ENCODE measurements around the gene FBP2.

DNA sequence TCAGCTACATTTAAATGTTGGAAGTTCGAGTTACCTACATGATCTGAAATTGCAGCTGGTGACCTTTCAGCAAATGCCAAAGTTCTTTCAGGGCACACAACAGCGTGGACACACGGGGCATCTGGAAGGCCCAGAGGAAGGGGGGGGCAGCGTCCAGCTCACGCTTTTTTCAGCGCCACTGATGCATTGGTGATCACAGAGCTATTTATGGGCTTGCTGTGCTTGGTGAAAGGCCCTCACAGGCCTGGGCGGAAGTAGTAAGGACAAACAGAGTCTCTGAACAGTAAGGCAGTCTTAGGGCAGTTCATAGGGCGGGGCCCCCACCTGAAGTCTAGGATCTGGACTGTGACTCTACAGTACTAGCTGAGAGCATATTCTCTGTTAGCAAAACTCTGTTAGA is 6.6 kb upstream of the FBP2 start:
- TF ChIP-seq POLR2A (IDR thresholded peaks at IDR 0.05): no peak
- TF ChIP-seq, protein P1, sequence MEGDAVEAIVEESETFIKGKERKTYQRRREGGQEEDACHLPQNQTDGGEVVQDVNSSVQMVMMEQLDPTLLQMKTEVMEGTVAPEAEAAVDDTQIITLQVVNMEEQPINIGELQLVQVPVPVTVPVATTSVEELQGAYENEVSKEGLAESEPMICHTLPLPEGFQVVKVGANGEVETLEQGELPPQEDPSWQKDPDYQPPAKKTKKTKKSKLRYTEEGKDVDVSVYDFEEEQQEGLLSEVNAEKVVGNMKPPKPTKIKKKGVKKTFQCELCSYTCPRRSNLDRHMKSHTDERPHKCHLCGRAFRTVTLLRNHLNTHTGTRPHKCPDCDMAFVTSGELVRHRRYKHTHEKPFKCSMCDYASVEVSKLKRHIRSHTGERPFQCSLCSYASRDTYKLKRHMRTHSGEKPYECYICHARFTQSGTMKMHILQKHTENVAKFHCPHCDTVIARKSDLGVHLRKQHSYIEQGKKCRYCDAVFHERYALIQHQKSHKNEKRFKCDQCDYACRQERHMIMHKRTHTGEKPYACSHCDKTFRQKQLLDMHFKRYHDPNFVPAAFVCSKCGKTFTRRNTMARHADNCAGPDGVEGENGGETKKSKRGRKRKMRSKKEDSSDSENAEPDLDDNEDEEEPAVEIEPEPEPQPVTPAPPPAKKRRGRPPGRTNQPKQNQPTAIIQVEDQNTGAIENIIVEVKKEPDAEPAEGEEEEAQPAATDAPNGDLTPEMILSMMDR (IDR thresholded peaks at IDR 0.05): no peak

All from adrenal gland (tissue), 5 donors.